HG03439 (cell line): ENCODE results near the gene MTARC1.

ENCODE experiments used
- ATAC-seq: cut with Tn5 transposase; IDR thresholded peaks from one replicate; pipeline ENCODE4 v1.9.1; 2021; ENCODE audit warnings: mild to moderate bottlenecking, moderate library complexity; ENCODE audit not compliant: unreplicated experiment

The MTARC1 gene

GRCh38 chr1:220786337-220787068 is at the start of gene MTARC1:
Gene MTARC1, plus strand, starts transcription at chr1:220786913. Its CDS starts 32 bp downstream, at chr1:220786945.
- no peak for ATAC-seq

- no peak for ATAC-seq
Measured at GRCh38 chr1:220741349-220741748, 45.4 kb upstream of the MTARC1 start.

- no peak for ATAC-seq
Measured at GRCh38 chr1:220741825-220742224, 44.9 kb upstream of the MTARC1 start.

GRCh38 chr1:220742520-220742919 is 44.2 kb upstream of the MTARC1 start:
- no peak for ATAC-seq

- ATAC-seq: no peak
Measured at GRCh38 chr1:220746851-220747250, 39.9 kb upstream of the MTARC1 start.

GRCh38 chr1:220747437-220748088 is 39.1 kb upstream of the MTARC1 start:
- ATAC-seq: no peak

- peak; percentile 92 for ATAC-seq
Measured at GRCh38 chr1:220748089-220748934, 38.4 kb upstream of the MTARC1 start, which contains the start of gene MTARC2. Gene MTARC2, plus strand, starts transcription at chr1:220748322. Its CDS starts 210 bp downstream, at chr1:220748532.

GRCh38 chr1:220748936-220749335 is 37.8 kb upstream of the MTARC1 start:
- ATAC-seq: no peak

GRCh38 chr1:220750131-220750515 is 36.6 kb upstream of the MTARC1 start:
- no peak for ATAC-seq

- no peak for ATAC-seq
Measured at GRCh38 chr1:220751111-220751510, 35.6 kb upstream of the MTARC1 start.

GRCh38 chr1:220754212-220754917 is 32.3 kb upstream of the MTARC1 start:
- ATAC-seq: no peak

- no peak for ATAC-seq
Measured at GRCh38 chr1:220754918-220755295, 31.8 kb upstream of the MTARC1 start.

- ATAC-seq: no peak
Measured at GRCh38 chr1:220755309-220755708, 31.4 kb upstream of the MTARC1 start.

GRCh38 chr1:220757441-220757840 is 29.3 kb upstream of the MTARC1 start:
- no peak for ATAC-seq

GRCh38 chr1:220759147-220759546 is 27.6 kb upstream of the MTARC1 start:
- ATAC-seq: no peak

GRCh38 chr1:220761688-220762427 is 24.9 kb upstream of the MTARC1 start:
- no peak for ATAC-seq

GRCh38 chr1:220764757-220765156 is 22.0 kb upstream of the MTARC1 start:
- no peak for ATAC-seq

- no peak for ATAC-seq
Measured at GRCh38 chr1:220767312-220768125, 19.2 kb upstream of the MTARC1 start.

- no peak for ATAC-seq
Measured at GRCh38 chr1:220768126-220768601, 18.5 kb upstream of the MTARC1 start.
